Measurements from ENCODE around the gene NPLOC4.
"Not testable (repeated sequence)": the region's sequence is repeated elsewhere in the genome, so short reads cannot be mapped to it uniquely, and the experiment has no call there.

Gene NPLOC4

GRCh38 chr17:81533339-81534141 lies 103.4 kb downstream of the NPLOC4 start:
- DNase-seq (ENCODE audit: low read depth) = no peak

- DNase-seq (ENCODE audit: low read depth) = no peak
These were observed 104.2 kb downstream of the NPLOC4 start for GRCh38 chr17:81532490-81533287.

GRCh38 chr17:81531998-81532404 lies 104.9 kb downstream of the NPLOC4 start:
- not testable (repeated sequence) for DNase-seq (ENCODE audit: low read depth)

DNA sequence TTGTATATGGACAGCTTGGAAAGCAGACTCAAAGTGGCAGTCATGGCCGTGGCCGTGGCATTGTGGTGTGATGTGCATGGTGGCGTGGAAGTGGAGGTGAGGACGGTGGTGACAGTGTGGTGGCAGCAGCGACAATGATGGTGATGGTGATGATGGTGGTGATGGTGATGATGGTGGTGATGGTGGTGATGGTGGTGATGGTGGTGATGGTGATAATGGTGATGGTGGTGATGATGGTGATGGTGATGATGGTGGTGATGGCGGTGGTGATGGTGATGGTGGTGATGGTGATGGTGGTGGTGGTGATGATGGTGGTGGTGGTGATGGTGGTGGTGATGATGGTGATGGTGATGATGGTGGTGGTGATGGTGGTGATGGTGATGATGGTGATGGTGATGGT lies 105.9 kb downstream of the NPLOC4 start:
- not testable (repeated sequence) for DNase-seq (ENCODE audit: low read depth)

GRCh38 chr17:81529437-81529803 lies 107.5 kb downstream of the NPLOC4 start:
- DNase-seq (ENCODE audit: low read depth) = no peak

DNA sequence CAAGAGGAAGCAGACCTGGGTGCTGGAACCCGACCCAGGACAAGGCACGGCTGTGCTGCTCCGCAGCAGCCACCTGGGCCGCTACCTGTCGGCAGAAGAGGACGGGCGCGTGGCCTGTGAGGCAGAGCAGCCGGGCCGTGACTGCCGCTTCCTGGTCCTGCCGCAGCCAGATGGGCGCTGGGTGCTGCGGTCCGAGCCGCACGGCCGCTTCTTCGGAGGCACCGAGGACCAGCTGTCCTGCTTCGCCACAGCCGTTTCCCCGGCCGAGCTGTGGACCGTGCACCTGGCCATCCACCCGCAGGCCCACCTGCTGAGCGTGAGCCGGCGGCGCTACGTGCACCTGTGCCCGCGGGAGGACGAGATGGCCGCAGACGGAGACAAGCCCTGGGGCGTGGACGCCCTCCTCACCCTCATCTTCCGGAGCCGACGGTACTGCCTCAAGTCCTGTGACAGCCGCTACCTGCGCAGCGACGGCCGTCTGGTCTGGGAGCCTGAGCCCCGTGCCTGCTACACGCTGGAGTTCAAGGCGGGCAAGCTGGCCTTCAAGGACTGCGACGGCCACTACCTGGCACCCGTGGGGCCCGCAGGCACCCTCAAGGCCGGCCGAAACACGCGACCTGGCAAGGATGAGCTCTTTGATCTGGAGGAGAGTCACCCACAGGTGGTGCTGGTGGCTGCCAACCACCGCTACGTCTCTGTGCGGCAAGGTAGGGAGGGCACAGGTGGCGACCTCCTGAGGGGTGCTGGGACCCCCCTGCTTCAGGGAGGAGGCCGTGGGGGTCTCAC lies 108.1 kb downstream of the NPLOC4 start:
- no peak for DNase-seq (ENCODE audit: low read depth)

- DNase-seq (ENCODE audit: low read depth) = no peak
These were observed 108.6 kb downstream of the NPLOC4 start for GRCh38 chr17:81528384-81528650.

DNA sequence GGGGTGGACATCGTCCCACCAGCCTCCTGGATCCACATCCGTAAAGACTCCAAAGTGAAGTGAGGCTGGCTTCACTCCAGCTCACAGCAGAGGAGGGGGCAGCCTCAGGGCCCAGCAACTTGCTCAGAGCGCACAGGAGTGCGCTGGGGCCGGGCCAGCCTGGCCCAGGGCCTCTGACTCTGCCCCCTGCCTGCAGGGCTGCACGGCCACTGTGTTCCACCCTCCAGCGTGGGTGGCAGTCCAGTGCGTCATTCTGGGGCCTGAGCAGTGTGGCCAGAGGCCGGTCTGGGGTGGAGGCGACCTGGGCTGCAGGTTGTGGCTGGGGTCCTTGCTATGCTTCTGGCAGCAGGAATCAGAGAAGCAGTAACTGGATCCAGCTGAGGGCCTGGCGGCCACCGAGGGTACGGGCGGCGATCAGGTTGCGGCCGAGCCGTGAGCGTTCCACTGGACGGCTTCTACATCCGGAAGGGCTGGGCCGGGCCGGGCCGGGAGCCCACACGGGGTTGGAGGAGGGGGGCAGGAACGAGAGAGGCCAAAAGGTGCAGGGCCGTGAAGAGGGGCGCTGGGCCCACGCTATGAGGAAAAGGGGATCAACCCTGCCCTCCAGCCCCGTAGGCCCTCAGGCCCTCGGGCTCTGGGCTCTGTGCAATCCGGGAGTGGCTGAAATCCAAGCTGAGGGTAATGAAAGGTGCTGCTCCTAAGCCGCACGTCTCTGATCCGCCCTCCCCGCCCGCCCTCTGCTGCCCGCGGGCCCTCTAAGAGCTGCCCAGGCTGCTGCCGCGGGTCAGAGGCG lies 109.1 kb downstream of the NPLOC4 start, which contains the start of gene FSCN2:
Gene FSCN2 (plus strand): TSS at position 787 of the 793 bp plus-strand sequence. CDS start 155 bp downstream, outside the sequence.
- no peak for DNase-seq (ENCODE audit: low read depth)

DNA sequence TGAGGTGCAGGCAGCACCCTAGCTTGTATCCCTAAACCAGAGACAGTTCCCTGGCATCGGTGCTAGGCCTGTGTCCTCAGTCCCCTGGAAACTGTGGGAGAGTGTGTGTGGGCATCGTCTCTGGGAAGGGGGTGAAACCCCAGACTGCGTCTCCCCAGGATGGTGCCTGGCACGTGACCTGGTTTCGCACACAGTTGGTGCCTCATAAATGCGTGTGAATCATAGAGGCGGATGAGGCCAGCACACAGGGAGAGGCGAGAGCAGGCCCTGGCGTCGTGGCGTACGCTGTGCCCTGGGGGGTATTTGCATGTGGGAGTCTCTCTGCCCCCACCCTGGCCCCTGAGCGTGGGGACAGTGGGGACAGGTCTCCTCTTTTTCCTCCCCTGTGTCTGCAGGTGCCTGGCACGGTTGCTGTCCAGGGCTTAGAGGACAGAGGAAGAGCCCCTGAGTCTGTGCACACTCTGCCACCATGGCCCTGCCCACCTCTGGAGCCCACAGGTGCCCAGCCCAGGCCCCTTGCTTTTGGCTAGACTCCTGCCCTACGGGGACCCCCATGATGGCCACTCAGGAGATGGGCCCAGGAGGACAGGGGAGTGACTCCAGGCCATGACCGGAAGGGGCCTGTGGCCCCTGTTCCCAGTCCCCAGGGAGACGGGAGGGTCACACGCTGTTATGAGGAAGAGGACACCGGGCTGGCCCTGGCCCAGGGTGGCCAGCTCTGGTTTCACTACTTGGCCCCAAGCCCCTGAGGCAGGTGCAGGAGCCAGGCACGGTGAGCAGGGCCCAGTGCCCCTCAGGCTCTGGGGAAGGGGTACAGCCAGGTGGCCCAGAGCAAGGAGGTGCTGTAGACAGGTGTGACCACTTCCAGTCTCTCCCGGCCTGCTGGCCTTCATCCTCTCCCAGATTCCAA lies 110.0 kb downstream of the NPLOC4 start:
- no peak for DNase-seq (ENCODE audit: low read depth)

DNA sequence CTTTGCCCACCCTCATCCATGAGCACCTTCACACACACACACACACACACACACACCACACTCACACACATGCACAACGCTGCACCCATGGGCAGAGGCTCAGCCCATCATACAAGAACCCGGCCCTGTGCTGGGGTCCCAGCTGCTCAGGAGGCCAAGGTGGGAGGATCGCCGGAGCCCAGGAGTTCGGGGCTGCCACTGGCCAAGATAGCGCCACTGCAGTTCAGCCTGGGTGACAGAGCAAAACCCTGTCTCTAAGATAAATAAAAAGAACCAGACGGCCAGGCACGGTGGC lies 112.1 kb downstream of the NPLOC4 start:
- DNase-seq (ENCODE audit: low read depth) = no peak

- no peak for DNase-seq (ENCODE audit: low read depth)
These were observed 112.7 kb downstream of the NPLOC4 start for GRCh38 chr17:81524039-81524864.

DNA sequence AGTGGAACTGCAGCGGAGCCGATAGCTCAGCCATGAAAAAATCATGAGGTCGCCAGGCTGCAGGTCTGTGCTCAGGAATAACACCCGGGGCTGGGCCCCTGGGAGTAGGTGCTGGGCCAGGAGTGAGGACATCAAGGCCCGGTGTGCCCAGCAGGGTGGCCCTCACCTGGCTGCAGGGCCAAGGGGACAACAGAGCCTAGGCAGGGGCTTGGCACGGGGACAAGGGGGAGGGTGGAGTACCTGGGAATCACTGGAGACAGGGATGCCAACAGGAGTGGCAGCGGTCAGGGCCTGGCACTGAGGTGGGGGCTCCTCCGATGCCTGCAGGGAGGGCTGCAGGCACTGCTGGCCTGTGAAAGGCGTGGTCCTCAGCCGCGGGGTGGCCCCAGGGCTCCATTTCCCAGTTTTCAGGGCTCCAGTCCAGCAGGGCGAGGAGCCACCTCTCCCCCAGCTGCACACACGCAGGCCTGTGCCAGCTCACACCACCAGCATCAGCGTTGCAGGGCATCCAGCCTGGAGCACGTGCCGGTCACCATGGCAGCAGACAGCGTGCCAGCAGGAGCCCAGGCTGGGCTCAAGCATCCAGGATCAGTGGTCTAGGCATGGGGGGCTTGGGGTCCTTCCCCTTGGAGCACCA lies 113.4 kb downstream of the NPLOC4 start:
- DNase-seq (ENCODE audit: low read depth) = no peak

GRCh38 chr17:81522491-81523401 lies 114.2 kb downstream of the NPLOC4 start:
- DNase-seq (ENCODE audit: low read depth) = no peak

GRCh38 chr17:81520021-81520901 lies 116.7 kb downstream of the NPLOC4 start:
- DNase-seq (ENCODE audit: low read depth) = no peak

DNA sequence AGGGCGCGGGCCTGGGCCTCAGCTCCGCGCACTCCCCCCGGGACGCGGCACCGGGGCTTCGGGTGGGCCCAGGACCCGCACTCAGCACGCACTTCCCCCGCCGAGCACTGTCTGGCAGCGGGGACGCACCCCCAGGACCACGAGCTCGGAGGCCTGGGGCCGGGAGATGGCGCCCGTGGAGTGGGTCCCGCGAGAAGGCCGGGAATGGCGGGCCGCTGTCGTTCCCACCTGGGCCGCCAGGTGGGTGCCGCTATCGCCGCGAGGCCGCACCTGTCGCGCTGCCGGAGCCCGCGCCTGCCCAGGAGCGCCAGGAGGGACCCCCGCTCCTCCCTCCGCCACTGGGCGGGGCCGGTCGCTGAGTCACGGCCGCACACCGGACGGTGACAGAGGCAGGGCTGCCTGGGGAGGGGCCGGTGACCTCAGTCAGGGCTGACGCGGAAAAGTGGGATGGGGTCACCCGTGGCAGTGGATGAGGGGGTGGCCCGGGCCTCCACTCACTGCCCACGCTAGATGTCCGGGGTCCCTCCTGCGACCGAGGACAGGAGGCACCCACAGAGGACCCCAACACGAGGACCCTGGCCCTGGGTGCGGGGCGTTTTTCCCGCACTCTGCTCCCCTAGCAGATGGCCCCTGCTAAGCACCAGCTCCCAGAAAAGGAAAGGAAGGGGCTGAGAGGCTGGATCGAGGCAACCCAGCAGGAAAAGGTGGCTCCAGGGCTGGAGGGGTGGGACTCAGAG lies 117.5 kb downstream of the NPLOC4 start:
- no peak for DNase-seq (ENCODE audit: low read depth)

GRCh38 chr17:81518785-81519283 lies 118.1 kb downstream of the NPLOC4 start:
- no peak for DNase-seq (ENCODE audit: low read depth)
